Peyer's patch (tissue), 4 donors: ENCODE results near the gene FSIP1.

ENCODE experiments used
- POLR2A ChIP-seq, 2 donors: fragments of 450-650 bp; IDR thresholded peaks; one replicate each; pipeline ENCODE4 v1.5.1; 2017; ENCODE audit warnings: antibody characterized with exemption in 2 of 2, mild to moderate bottlenecking in 2 of 2, moderate library complexity in 2 of 2
- TF ChIP-seq, protein P1 (sequence below), 6 experiments: fragments of 450-650 bp in 4 of 6; fragments of 200-600 bp in 2 of 6; sonication (generic) in 1 of 6; IDR thresholded peaks; one replicate each; pipeline ENCODE4 v1.5.1; 2017 to 2019; ENCODE audit warnings: antibody characterized with exemption in 6 of 6, mild to moderate bottlenecking in 3 of 6, moderate library complexity in 1 of 6

- TF ChIP-seq, protein P1, sequence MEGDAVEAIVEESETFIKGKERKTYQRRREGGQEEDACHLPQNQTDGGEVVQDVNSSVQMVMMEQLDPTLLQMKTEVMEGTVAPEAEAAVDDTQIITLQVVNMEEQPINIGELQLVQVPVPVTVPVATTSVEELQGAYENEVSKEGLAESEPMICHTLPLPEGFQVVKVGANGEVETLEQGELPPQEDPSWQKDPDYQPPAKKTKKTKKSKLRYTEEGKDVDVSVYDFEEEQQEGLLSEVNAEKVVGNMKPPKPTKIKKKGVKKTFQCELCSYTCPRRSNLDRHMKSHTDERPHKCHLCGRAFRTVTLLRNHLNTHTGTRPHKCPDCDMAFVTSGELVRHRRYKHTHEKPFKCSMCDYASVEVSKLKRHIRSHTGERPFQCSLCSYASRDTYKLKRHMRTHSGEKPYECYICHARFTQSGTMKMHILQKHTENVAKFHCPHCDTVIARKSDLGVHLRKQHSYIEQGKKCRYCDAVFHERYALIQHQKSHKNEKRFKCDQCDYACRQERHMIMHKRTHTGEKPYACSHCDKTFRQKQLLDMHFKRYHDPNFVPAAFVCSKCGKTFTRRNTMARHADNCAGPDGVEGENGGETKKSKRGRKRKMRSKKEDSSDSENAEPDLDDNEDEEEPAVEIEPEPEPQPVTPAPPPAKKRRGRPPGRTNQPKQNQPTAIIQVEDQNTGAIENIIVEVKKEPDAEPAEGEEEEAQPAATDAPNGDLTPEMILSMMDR (IDR thresholded peaks at IDR 0.05) = no peak
- no peak for TF ChIP-seq POLR2A (IDR thresholded peaks at IDR 0.05)
Measured at GRCh38 chr15:39776068-39776467, 6.6 kb downstream of the FSIP1 start.
